Tibial nerve (tissue), 4 donors: Measurements from ENCODE around the gene NUBP2.

ENCODE experiments used
- CTCF ChIP-seq, 5 experiments: fragments of 200-600 bp in 3 of 5; fragments of 450-650 bp in 2 of 5; sonication (generic) in 3 of 5; IDR thresholded peaks; one replicate each; pipeline ENCODE4 v1.5.1; 2016 to 2019; ENCODE audit warnings: antibody characterized with exemption in 5 of 5, mild to moderate bottlenecking in 3 of 5, moderate library complexity in 2 of 5
- EP300 ChIP-seq, 2 donors: sonication (generic); formaldehyde crosslinking; IDR thresholded peaks; one replicate each; pipeline ENCODE4 v1.6.1; 2017; ENCODE audit warnings: antibody characterized with exemption in 2 of 2, mild to moderate bottlenecking in 1 of 2
- POLR2A ChIP-seq, 2 donors: fragments of 450-650 bp; IDR thresholded peaks; one replicate each; pipeline ENCODE4 v1.6.1; 2017; ENCODE audit warnings: antibody characterized with exemption in 2 of 2, mild to moderate bottlenecking in 2 of 2, moderate library complexity in 2 of 2

GRCh38 chr16:1777375-1778199 is 5.2 kb upstream of the NUBP2 start:
- no peak for TF ChIP-seq CTCF (IDR thresholded peaks at IDR 0.05)
- TF ChIP-seq EP300 (IDR thresholded peaks at IDR 0.05): no peak
- no peak for TF ChIP-seq POLR2A (IDR thresholded peaks at IDR 0.05)
